ENCODE measurements around the gene GRB14. TPM values are rescaled to one million over a fixed set of nuclear protein-coding genes. Genes with fewer than 3 reads are reported as not detected.

Gene GRB14
- total RNA-seq, 1 experiment from 2014 or later = not detected

- DNase-seq (ENCODE audit: low read depth, low spot score) (no peak), ATAC-seq (no peak; the same call in 1 of the 2 replicates)
- H3K27me3 ChIP-seq (ENCODE audit: control insufficient read depth, insufficient read depth, low read length) = peaks cover 28% of the 10 kb centered on the region
- H3K9me3 ChIP-seq (ENCODE audit: control insufficient read depth, insufficient read depth, low read depth, low read length) = no peaks in the 10 kb centered on the region
- no peaks in the 10 kb centered on the region for H3K4me1 ChIP-seq (ENCODE audit: control insufficient read depth, insufficient read depth, low read length)
- H3K36me3 ChIP-seq (ENCODE audit: control insufficient read depth, insufficient read depth, low read length) = no peaks in the 10 kb centered on the region
- CTCF ChIA-PET = interaction anchor here (0.8 kb wide), 1 partner anchor 21 kb away, joined by 3 read pairs; no protein-coding TSS in a partner anchor
- intact Hi-C loops (cut with micrococcal nuclease; ENCODE audit: unreplicated experiment) (no loop called here), in situ Hi-C loops (cut with HindIII; ENCODE audit: low pct_unique_long_range_greater_than_20kb, low sequenced_read_pairs) (no loop called here)
- H3K4me3 ChIP-seq (ENCODE audit: low read depth in 2 of 2, low read length in 2 of 2) = peak overlapping the region; percentile 41 to 49
- H3K27ac ChIP-seq (ENCODE audit: low read length) = no peak overlapping the region
- TF ChIP-seq REST (IDR thresholded peaks at IDR 0.05; ENCODE audit: insufficient read depth in 1 of 2, low read depth in 2 of 2, low read length in 1 of 2) = no peak
- TF ChIP-seq CTCF (IDR thresholded peaks at IDR 0.05) = no peak
- TF ChIP-seq SIN3A (IDR thresholded peaks at IDR 0.05; ENCODE audit: borderline replicate concordance, insufficient read depth, low read depth, low read length) = no peak
- TF ChIP-seq POLR2AphosphoS5 (IDR thresholded peaks at IDR 0.05; ENCODE audit: low read depth, low read length) = no peak
- no peak for TF ChIP-seq TCF7L2 (IDR thresholded peaks at IDR 0.05; ENCODE audit: low read depth, low read length)
- POLR2A ChIA-PET = no interaction called here
- no TSS peak for BruUV-seq (replicated peaks)
Observed at GRCh38 chr2:164621764-164622105, 453 bp upstream of the GRB14 start.

- ATAC-seq = no peak
- intact Hi-C loops (cut with micrococcal nuclease; ENCODE audit: unreplicated experiment) = no loop called here
- H3K27ac ChIP-seq (ENCODE audit: low read length) = no peak overlapping the region
Observed at GRCh38 chr2:164620457-164620856, 825 bp downstream of the GRB14 start.

More at GRCh38 chr2:164620457-164620856, 825 bp downstream of the GRB14 start:
- BruUV-seq (replicated peaks) = no TSS peak
- H3K4me3 ChIP-seq (ENCODE audit: low read depth in 2 of 2, low read length in 2 of 2) = peak overlapping the region; percentile 39 to 49; a peak in 3 of 4 replicates
- peaks cover 30% of the 10 kb centered on the region for H3K27me3 ChIP-seq (ENCODE audit: control insufficient read depth, insufficient read depth, low read length)
- ChIA-PET POLR2A (no interaction called here), CTCF (no interaction called here)
- DNase-seq (ENCODE audit: low read depth, low spot score) = no peak
- TF ChIP-seq POLR2AphosphoS5 (IDR thresholded peaks at IDR 0.05; ENCODE audit: low read depth, low read length) (no peak), CTCF (IDR thresholded peaks at IDR 0.05) (no peak), REST (IDR thresholded peaks at IDR 0.05; ENCODE audit: insufficient read depth in 1 of 2, low read depth in 2 of 2, low read length in 1 of 2) (no peak), SIN3A (IDR thresholded peaks at IDR 0.05; ENCODE audit: borderline replicate concordance, insufficient read depth, low read depth, low read length) (no peak), TCF7L2 (IDR thresholded peaks at IDR 0.05; ENCODE audit: low read depth, low read length) (no peak)
- H3K4me1 ChIP-seq (ENCODE audit: control insufficient read depth, insufficient read depth, low read length) = no peaks in the 10 kb centered on the region
- no peaks in the 10 kb centered on the region for H3K36me3 ChIP-seq (ENCODE audit: control insufficient read depth, insufficient read depth, low read length)
- no peaks in the 10 kb centered on the region for H3K9me3 ChIP-seq (ENCODE audit: control insufficient read depth, insufficient read depth, low read depth, low read length)
- in situ Hi-C loops (cut with HindIII; ENCODE audit: low pct_unique_long_range_greater_than_20kb, low sequenced_read_pairs) = no loop called here

Data from Panc1 (cell line).